T-helper 1 cell treated with Interleukin-12 subunit alpha and Interleukin-12 subunit beta and Interleukin-4 antibody, amounts not matched to agents 30 ng/mL and 1 ng/mL, for 36 hours (primary cell): Measurements from ENCODE around the gene PMVK. TPM values are rescaled to one million over a fixed set of nuclear protein-coding genes. Genes with fewer than 3 reads are reported as not detected.
"Not testable (repeated sequence)": the region's sequence is repeated elsewhere in the genome, so short reads cannot be mapped to it uniquely, and the experiment has no call there.

ENCODE experiments used
- intact Hi-C: fragments of 100-400 bp; cut with micrococcal nuclease; formaldehyde crosslinking; loops from one replicate; pipeline ENCODE4 v1.15.1; 2024
- total RNA-seq: library from RNA; stranded (reverse); gene quantifications from 2 replicates; pipeline ENCODE4 v1.2.3, GENCODE V29; 2022

PMVK gene
- total RNA-seq, 1 donor from 2014 or later, result 35.1 TPM

DNA sequence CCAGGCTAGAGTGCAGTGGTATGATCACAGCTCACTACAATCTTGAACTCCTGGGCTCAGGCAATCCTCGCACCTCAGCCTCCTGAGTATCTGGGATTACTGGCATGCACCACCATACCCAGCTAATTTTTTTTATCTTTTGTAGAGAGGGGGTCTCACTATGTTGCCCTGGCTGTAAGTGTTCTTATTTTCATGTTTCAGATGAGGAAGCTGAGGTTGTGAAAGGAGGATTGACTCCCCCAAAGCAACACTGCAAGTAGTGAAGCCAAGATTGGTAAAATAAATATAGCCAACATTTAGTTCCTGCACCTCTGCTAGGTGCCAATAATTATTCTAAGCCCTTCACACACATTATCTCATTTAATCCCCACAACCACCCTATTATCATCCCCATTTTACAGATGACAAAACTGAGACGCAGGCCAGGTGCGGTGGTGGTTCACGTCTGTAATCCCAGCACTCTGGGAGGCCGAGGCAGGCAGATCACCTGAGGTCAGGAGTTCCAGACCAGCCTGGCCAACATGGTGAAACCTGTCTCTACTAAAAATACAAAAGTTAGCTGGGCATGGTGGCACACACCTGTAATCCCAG lies 2.1 kb downstream of the PMVK start:
- intact Hi-C loops, result no loop called here

GRCh38 chr1:154931940-154932487 lies 4.5 kb downstream of the PMVK start:
- intact Hi-C loops, result no loop called here

- intact Hi-C loops, result no loop called here
These were observed 10.3 kb downstream of the PMVK start for GRCh38 chr1:154926201-154926600.

- intact Hi-C loops, result no loop called here
These were observed 11.0 kb downstream of the PMVK start for GRCh38 chr1:154925335-154926170.

- intact Hi-C loops, result no loop called here
These were observed 12.8 kb downstream of the PMVK start for GRCh38 chr1:154923695-154924094.

DNA sequence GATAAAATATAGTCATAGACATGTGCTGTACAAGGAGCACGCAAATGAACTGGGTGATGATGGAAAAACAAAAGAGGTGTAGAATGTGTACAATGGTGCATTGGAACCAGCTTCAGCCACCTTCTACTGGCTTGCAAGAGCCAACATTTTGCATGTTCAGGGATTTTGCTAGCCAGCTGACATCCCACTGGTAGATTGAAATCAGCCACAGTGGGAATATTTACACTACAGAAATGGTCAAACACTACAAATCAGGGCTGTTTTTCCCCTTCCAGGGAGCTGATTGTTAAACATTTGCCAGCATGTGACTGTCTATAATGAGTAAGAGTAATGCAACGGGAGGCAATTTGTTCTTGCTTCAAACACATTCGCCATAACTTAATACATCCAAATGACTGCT lies 23.2 kb downstream of the PMVK start:
- intact Hi-C loops, result no loop called here

DNA sequence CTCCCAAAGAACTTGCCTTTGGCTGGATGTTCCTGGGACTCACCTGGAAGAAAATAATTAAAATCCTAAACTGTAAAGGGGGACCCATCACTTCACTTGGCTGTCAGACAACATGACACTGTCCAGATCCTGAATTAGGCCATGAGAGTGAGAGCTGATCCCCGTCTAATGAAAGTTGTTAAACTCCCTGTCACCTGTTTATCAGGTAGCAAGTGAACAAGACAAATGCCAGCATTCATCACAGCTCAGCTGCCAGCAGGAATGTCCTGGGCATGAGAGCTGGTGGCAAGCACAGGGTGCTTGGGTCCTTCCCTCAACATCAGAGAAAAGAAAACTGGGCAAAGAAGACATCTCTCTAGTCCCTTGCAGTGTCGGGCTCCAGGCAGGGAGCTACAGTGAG lies 23.8 kb downstream of the PMVK start:
- intact Hi-C loops, result no loop called here

DNA sequence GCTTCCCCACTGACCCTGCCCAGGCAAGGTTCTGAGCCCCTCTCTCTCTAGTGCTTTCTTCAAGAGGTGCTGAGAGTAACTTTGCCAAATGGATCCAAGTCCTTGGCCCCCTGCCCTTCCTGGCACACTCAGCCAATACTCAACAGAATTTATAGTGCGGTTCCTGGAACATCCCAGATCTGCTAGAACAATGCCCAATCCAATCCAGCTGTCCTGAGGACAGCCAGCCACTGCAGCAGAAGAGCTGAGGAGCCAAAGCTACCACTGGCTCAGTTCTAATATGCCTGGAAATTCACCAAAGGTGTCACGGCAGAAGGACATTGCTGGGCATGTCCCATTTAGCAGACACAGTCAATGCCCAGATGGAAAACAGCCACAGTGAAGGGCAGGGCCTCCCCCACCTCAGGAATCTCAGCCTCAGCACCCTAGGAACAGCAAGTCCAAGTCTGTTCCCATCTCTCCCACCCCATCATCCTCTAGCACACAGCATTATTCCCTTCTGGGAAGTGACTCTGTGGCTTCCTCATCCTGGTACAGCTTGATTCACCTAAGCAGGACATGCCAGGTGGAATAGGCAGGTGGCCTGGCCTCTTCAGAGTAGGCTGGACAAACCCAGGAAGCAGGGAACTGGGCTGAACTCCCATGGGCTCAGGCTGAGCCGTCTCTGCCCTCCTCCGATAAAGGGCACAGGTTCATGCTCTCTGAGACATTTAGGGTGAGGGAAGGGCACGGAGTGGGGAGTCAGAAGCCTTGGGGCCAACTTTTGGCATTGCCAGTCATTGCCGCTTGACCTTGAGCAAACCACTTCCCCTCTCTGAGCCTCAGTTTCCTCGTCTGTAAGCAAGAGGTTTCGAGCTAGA lies 24.6 kb downstream of the PMVK start:
- intact Hi-C loops, result no loop called here

- intact Hi-C loops, result no loop called here
These were observed 25.7 kb downstream of the PMVK start for GRCh38 chr1:154910851-154911250.

GRCh38 chr1:154908937-154909336 lies 27.6 kb downstream of the PMVK start:
- intact Hi-C loops, result no loop called here

GRCh38 chr1:154908129-154908528 lies 28.4 kb downstream of the PMVK start:
- intact Hi-C loops, result not testable (repeated sequence)

GRCh38 chr1:154906621-154907081 lies 29.9 kb downstream of the PMVK start:
- intact Hi-C loops, result loop anchor here (1.0 kb wide), 1 partner anchor 93 kb away; no protein-coding TSS in a partner anchor

GRCh38 chr1:154902938-154903566 lies 33.5 kb downstream of the PMVK start:
- intact Hi-C loops, result no loop called here

DNA sequence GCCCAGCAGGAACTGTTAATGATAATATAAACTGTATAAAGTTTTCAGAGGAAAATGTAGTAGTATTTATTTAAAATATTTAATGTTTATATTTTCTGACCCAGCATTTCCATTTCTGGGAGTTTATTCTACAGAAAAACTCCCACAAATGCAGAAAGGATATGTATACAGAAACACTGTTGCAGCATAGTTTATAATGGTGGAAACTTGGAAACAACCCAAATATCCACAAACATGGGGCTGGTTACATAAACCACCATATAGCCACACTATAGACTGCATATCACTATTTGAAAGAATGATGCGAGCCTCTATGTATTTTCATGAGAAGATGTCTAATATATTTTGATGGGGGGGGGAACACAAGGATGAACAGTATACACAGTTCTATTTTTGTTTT lies 34.9 kb downstream of the PMVK start:
- intact Hi-C loops, result no loop called here

DNA sequence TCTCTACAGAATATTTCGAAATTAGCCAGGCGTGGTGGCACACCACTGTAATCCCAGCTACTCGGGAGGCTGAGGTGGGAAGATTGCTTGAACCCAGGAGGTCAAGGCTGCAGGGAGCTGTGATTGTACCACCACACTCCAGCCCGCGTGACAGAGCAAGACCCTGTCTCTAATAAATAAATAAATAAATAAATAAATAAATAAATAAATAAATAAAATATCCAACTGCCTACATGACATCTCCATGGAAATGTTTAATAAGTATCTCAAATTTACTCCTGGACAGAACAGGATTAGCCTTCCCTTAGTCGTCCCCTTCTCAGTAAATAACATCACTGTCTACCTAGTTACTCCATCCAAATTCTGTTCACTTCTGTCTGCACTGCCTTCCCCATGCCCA lies 37.5 kb downstream of the PMVK start:
- intact Hi-C loops, result no loop called here

- intact Hi-C loops, result no loop called here
These were observed 39.7 kb downstream of the PMVK start for GRCh38 chr1:154896771-154897286.

DNA sequence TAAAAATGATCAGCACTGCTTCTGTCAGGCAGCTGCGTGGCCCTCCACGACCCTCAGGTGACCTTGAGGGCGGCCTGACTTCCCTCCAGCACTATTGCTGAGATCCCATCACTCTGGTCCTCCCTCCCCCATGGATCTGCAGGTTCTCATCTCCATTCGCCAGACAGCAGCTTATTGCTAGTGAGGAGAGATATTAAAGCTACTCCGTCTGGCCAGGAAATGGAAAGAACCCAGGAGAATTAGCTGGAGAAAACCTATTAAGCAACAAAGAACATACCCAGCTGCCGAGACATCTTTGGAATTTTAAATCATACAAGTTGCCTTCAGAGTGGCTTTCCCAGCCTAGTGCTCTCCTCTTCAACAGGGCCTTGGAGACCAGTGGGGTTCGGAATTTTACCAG lies 40.7 kb downstream of the PMVK start:
- intact Hi-C loops, result no loop called here

DNA sequence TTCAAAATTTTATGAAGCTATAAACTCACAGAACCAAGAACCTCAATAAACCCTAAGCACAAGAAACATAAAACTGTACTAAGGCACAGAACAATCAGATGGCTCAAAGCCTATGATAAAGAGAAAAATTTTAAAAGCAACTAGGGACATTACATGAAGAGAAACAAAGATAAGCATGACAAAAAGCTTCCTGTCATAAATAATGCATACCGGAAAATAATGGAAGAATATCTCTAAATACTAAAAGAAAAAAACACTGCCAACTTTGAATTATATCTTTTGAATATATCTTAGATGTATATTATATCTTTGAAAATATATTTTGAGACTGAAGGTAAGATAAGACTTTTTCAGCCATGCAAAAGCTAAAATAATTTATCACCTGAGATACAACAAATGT lies 45.1 kb downstream of the PMVK start:
- intact Hi-C loops, result no loop called here

DNA sequence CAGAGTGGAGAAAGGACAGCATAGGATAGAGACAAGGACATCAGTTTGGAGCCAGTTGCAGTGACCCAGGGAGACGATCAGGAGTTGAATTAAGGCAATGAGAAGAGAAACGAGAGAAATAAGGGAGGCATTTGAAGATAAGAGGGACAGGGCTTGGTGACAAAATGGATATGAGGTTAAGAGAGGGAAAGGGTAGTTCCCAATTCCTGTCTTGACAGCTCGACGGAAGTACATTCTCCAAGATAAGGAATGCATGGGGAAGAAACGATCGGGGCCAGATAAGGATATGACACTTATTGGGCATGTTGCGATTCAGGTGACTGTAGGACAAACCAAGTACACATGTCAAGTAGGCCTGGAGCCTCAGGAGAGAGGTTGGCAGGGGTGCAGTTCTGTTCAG lies 47.8 kb downstream of the PMVK start:
- intact Hi-C loops, result no loop called here

GRCh38 chr1:154886281-154887015 lies 50.1 kb downstream of the PMVK start:
- intact Hi-C loops, result loop anchor here (2.0 kb wide), 1 partner anchor 50 kb away; the partner anchor contains the start of gene PMVK
